Osteoblast (primary cell): ENCODE data around the gene ZC3H12A. TPM values are rescaled to one million over a fixed set of nuclear protein-coding genes. Genes with fewer than 3 reads are reported as not detected.
A peak's percentile ranks its signal among the peaks of the same experiment; 100 is the strongest.

ENCODE experiments used
- DNase-seq: peaks from one replicate; pipeline ENCODE4 v3.0.0; 2011; ENCODE audit warnings: low spot score, mixed read lengths; ENCODE audit not compliant: insufficient read length; ENCODE audit errors: missing footprints
- H2AFZ ChIP-seq: 2 replicates; pipeline ENCODE4 v1.6.0; 2011; ENCODE audit warnings: mild to moderate bottlenecking, low read length
- H3K27ac ChIP-seq: 2 replicates; pipeline ENCODE4 v1.5.1; 2011; ENCODE audit warnings: mild to moderate bottlenecking, low read depth, low read length, moderate library complexity
- H3K27me3 ChIP-seq: 2 replicates; pipeline ENCODE4 v1.6.0; 2012; ENCODE audit warnings: mild to moderate bottlenecking, control low read depth, inconsistent platforms, low read length, moderate library complexity; ENCODE audit not compliant: insufficient read depth
- H3K36me3 ChIP-seq: 2 replicates; pipeline ENCODE4 v1.5.1; 2011; ENCODE audit warnings: mild to moderate bottlenecking, low read length, control low read depth, moderate library complexity; ENCODE audit not compliant: insufficient read depth
- H3K4me1 ChIP-seq: 2 replicates; pipeline ENCODE4 v1.5.1; 2011; ENCODE audit warnings: mild to moderate bottlenecking, low read length, control low read depth, moderate library complexity; ENCODE audit not compliant: insufficient read depth
- H3K4me2 ChIP-seq: 2 replicates; pipeline ENCODE4 v1.6.0; 2011; ENCODE audit warnings: mild to moderate bottlenecking, low read length; ENCODE audit not compliant: insufficient read depth
- H3K4me3 ChIP-seq: fragments of 200-600 bp; sonication (generic); 3 replicates; pipeline ENCODE4 v1.5.1; 2012; ENCODE audit warnings: mild to moderate bottlenecking, low read length, inconsistent platforms; ENCODE audit not compliant: insufficient read depth
- H3K79me2 ChIP-seq: 2 replicates; pipeline ENCODE4 v1.6.0; 2012; ENCODE audit warnings: mild to moderate bottlenecking, low read length, control low read depth, inconsistent platforms; ENCODE audit not compliant: insufficient read depth
- H3K9me3 ChIP-seq: 2 replicates; pipeline ENCODE4 v1.5.1; 2011; ENCODE audit warnings: low read depth, low read length, control low read depth
- H4K20me1 ChIP-seq: 2 replicates; pipeline ENCODE4 v1.6.0; 2012; ENCODE audit warnings: mild to moderate bottlenecking, low read length, control low read depth; ENCODE audit not compliant: insufficient read depth
- CTCF ChIP-seq: IDR thresholded peaks from 2 replicates; pipeline ENCODE4 v1.5.1; 2011; ENCODE audit warnings: mild to moderate bottlenecking, low read depth, low read length, moderate library complexity; ENCODE audit errors: extremely low read depth
- total RNA-seq: library from RNA; depleted of rRNA; stranded (reverse); fragments of >200 nt; gene quantifications from 2 replicates; pipeline ENCODE4 v1.2.3, GENCODE V29; 2012

Gene ZC3H12A
- total RNA-seq, 1 donor: 13.0 TPM

DNA sequence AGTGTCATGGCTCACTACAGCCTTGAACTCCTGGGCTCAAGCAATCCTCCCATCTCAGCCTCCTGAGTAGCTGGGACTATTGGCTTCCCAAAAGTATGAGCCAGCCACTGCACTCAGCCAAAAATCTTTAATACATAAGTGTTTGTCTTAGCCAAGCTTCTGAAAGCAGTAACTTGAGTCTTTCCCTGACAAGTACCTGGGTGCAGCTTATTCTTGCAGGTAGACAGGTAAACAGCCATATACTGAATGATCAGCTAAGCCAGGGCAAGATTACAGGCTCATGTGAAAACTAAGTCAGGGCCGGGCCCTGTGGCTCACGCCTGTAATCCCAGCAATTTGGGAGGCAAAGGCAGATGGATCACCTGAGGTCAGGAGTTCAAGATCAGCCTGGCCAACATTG lies 32.4 kb downstream of the ZC3H12A start:
- Histone ChIP-seq H3K9me3 (no peaks in the 10 kb centered on the region), H3K4me2 (no peak overlapping the region), H3K27me3 (no peaks in the 10 kb centered on the region), H3K27ac (no peak overlapping the region), H4K20me1 (peaks cover 8% of the 10 kb centered on the region), H3K36me3 (peaks cover 37% of the 10 kb centered on the region), H2AFZ (no peak overlapping the region), H3K79me2 (peaks cover 20% of the 10 kb centered on the region), H3K4me1 (peaks cover 5% of the 10 kb centered on the region), H3K4me3 (no peak overlapping the region)
- DNase-seq: no peak
- no peak for TF ChIP-seq CTCF

- DNase-seq: peak; percentile 58
- Histone ChIP-seq H3K4me3 (no peak overlapping the region), H2AFZ (no peak overlapping the region), H3K9me3 (no peaks in the 10 kb centered on the region), H3K27me3 (no peaks in the 10 kb centered on the region), H3K36me3 (peaks cover 51% of the 10 kb centered on the region), H3K4me1 (peaks cover 12% of the 10 kb centered on the region), H3K4me2 (no peak overlapping the region), H3K27ac (no peak overlapping the region), H3K79me2 (peaks cover 38% of the 10 kb centered on the region), H4K20me1 (peaks cover 20% of the 10 kb centered on the region)
- TF ChIP-seq CTCF: peak; percentile 46
Measured at GRCh38 chr1:37509181-37509580, 34.8 kb downstream of the ZC3H12A start.

DNA sequence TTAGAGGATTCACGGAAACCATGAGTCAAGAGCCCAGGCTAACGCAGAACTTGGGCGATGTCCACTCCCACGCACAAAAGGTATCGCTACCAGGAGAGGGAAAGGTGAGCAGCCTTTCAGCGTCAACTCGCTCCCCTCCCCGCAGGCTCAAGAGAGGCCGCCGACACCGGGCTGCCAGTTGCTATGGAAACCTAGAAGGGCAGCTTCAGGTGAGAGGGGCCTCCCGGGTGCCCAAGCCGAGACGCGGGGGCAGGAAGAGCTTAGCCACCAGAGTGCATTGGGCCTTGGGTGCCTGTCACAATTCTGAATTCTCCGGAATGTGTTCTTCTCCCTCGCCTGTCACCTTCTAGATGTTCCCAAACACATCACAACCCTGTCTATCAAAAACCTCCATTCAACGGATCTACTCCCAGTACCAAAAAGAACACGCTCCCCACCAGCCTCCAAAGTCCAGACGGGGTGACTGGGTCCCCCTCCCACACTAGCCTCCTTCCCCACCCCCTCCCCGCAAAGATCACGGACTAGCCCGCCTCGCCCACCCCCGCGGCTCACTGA lies 39.5 kb downstream of the ZC3H12A start:
- Histone ChIP-seq H3K4me3 (peak overlapping the region; percentile 91), H3K4me1 (peaks cover 18% of the 10 kb centered on the region), H4K20me1 (peaks cover 17% of the 10 kb centered on the region), H3K9me3 (no peaks in the 10 kb centered on the region), H3K27me3 (no peaks in the 10 kb centered on the region), H3K27ac (peak overlapping the region; percentile 21), H3K36me3 (peaks cover 27% of the 10 kb centered on the region), H3K4me2 (peak overlapping the region; percentile 80), H3K79me2 (peaks cover 32% of the 10 kb centered on the region), H2AFZ (peak overlapping the region; percentile 68)
- no peak for TF ChIP-seq CTCF
- DNase-seq: peak; percentile 75

GRCh38 chr1:37514350-37515184 lies 40.2 kb downstream of the ZC3H12A start, which contains the start of gene MEAF6:
Gene MEAF6, minus strand, starts transcription at chr1:37514766. Its CDS starts 20 bp downstream, at chr1:37514746.
- peak; percentile 47 for TF ChIP-seq CTCF
- peak; percentile 99 for DNase-seq
- peaks cover 32% of the 10 kb centered on the region for H3K79me2 ChIP-seq
- peak within 1 kb of the TSS; percentile 95 for H3K4me2 ChIP-seq
- H3K27ac ChIP-seq: peak within 1 kb of the TSS; percentile 91
- peak within 1 kb of the TSS; percentile 91 for H3K4me3 ChIP-seq
- peak within 1 kb of the TSS; percentile 100 for H2AFZ ChIP-seq
- no peaks in the 10 kb centered on the region for H3K9me3 ChIP-seq
- peaks cover 14% of the 10 kb centered on the region for H3K4me1 ChIP-seq
- H3K36me3 ChIP-seq: peaks cover 20% of the 10 kb centered on the region
- H3K27me3 ChIP-seq: no peaks in the 10 kb centered on the region
- peaks cover 12% of the 10 kb centered on the region for H4K20me1 ChIP-seq
